Activated CD8-positive, alpha-beta T cell treated with anti-CD3 and anti-CD28 coated beads for 36 hours (primary cell): ENCODE data around the gene TSPAN2. TPM values are rescaled to one million over a fixed set of nuclear protein-coding genes. Genes with fewer than 3 reads are reported as not detected.

ENCODE experiments used
- ATAC-seq: fragments of 200-7000 bp; cut with Tn5 transposase; one replicate; pipeline ENCODE4 v1.10.0; 2021; ENCODE audit warnings: mild to moderate bottlenecking, moderate library complexity
- CTCF ChIA-PET: fragments of 350-600 bp; sonication (Branson Sonifier 250); formaldehyde crosslinking; loops from one replicate; lab custom pipeline; 2021; ENCODE audit warnings: antibody characterized with exemption; lab: Charles Lee
- POLR2A ChIA-PET: fragments of 350-600 bp; sonication (Branson Sonifier 250); formaldehyde crosslinking; loops from one replicate; lab custom pipeline; 2021; ENCODE audit warnings: antibody characterized with exemption; lab: Charles Lee
- DNase-seq: peaks from one replicate; pipeline ENCODE4 v3.0.0-alpha.2; 2020
- H3K27ac Mint-ChIP-seq: one replicate; pipeline ENCODE4 v1.8.0; 2021; ENCODE audit warnings: mild to moderate bottlenecking, mixed read lengths
- H3K27me3 Mint-ChIP-seq: one replicate; pipeline ENCODE4 v1.8.0; 2021; ENCODE audit warnings: mixed read lengths
- H3K36me3 Mint-ChIP-seq: one replicate; pipeline ENCODE4 v1.8.0; 2021; ENCODE audit warnings: low read depth, mixed read lengths
- H3K4me1 Mint-ChIP-seq: one replicate; pipeline ENCODE4 v1.8.0; 2021; ENCODE audit warnings: low read depth, mixed read lengths
- H3K4me3 Mint-ChIP-seq: one replicate; pipeline ENCODE4 v1.8.0; 2021; ENCODE audit warnings: mild to moderate bottlenecking, moderate library complexity, mixed read lengths
- H3K9me3 Mint-ChIP-seq: one replicate; pipeline ENCODE4 v1.8.0; 2021; ENCODE audit warnings: mixed read lengths
- intact Hi-C: fragments of 100-400 bp; cut with micrococcal nuclease; formaldehyde crosslinking; loops from one replicate; pipeline ENCODE4 v1.10.0; 2022
- total RNA-seq, 2 experiments: library from RNA; stranded (reverse); gene quantifications; one replicate each; pipeline ENCODE4 v1.2.3, GENCODE V29; 2021
- TF ChIP-seq, protein P1 (sequence below): fragments of 200-600 bp; IDR thresholded peaks from one replicate; pipeline ENCODE4 v1.8.0; 2022; ENCODE audit warnings: antibody characterized with exemption, mild to moderate bottlenecking

TSPAN2 gene
- total RNA-seq, 2 experiments from 2014 or later: 0.74 to 0.90 TPM

DNA sequence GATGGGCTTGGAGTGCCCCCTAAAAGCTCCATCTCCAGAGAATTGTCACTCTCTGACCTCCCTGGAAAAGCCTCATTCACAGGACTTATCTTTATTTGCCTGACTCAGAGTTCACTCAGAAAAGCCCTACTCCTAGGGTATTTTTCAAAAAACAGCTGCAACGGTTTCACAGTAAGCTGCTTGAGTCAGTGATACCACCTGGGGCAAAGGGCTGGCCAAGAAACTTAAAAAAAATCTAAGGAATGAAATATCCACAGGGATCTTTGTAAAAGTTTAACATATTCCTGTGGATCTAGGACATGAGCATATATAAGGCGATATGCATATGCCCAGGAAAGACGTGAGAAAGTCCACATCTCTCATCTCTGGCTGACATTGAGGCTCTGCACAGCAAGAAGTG, 33.8 kb upstream of the TSPAN2 start:
- H3K27me3 Mint-ChIP-seq: peaks cover 15% of the 10 kb centered on the region
- peaks cover 7% of the 10 kb centered on the region for H3K36me3 Mint-ChIP-seq
- H3K27ac Mint-ChIP-seq: no peak overlapping the region
- ATAC-seq (no peak), DNase-seq (no peak)
- TF ChIP-seq, protein P1, sequence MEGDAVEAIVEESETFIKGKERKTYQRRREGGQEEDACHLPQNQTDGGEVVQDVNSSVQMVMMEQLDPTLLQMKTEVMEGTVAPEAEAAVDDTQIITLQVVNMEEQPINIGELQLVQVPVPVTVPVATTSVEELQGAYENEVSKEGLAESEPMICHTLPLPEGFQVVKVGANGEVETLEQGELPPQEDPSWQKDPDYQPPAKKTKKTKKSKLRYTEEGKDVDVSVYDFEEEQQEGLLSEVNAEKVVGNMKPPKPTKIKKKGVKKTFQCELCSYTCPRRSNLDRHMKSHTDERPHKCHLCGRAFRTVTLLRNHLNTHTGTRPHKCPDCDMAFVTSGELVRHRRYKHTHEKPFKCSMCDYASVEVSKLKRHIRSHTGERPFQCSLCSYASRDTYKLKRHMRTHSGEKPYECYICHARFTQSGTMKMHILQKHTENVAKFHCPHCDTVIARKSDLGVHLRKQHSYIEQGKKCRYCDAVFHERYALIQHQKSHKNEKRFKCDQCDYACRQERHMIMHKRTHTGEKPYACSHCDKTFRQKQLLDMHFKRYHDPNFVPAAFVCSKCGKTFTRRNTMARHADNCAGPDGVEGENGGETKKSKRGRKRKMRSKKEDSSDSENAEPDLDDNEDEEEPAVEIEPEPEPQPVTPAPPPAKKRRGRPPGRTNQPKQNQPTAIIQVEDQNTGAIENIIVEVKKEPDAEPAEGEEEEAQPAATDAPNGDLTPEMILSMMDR: no peak
- POLR2A ChIA-PET: no interaction called here
- H3K9me3 Mint-ChIP-seq: peaks cover 24% of the 10 kb centered on the region
- H3K4me3 Mint-ChIP-seq: no peak overlapping the region
- intact Hi-C loops: no loop called here
- CTCF ChIA-PET: interaction anchor here (0.6 to 1.9 kb wide), 2 partner anchors 10 to 578 kb away, joined by 3 to 7 read pairs; no protein-coding TSS in a partner anchor
- no peaks in the 10 kb centered on the region for H3K4me1 Mint-ChIP-seq

DNA sequence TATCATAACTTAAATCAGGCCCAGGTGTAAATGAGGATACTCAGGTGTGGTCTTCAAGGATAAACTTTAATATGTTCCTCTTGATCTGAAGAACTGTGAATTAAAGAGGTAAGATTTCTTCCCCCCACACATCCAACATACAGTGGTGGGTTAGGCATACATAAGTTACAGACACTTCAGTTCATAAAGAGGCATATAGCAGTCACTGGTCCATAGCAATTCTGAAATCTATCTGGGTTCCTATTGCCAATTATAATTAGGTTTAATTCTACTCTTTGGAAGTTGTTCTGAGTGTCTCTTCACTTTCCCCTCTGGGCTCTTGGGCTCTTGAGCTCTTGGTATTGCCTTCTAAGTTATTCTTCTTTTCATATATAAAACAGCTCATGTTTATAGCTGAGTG, 32.5 kb upstream of the TSPAN2 start:
- POLR2A ChIA-PET: no interaction called here
- Mint-ChIP-seq H3K27ac (no peak overlapping the region), H3K36me3 (peaks cover 7% of the 10 kb centered on the region), H3K4me3 (no peak overlapping the region), H3K9me3 (peaks cover 24% of the 10 kb centered on the region), H3K27me3 (peaks cover 15% of the 10 kb centered on the region), H3K4me1 (no peaks in the 10 kb centered on the region)
- CTCF ChIA-PET: interaction anchor here (0.6 kb wide), 1 partner anchor 9 kb away, joined by 3 read pairs; no protein-coding TSS in a partner anchor
- intact Hi-C loops: no loop called here
- no peak for DNase-seq
- ATAC-seq: no peak
- TF ChIP-seq, protein P1: no peak

DNA sequence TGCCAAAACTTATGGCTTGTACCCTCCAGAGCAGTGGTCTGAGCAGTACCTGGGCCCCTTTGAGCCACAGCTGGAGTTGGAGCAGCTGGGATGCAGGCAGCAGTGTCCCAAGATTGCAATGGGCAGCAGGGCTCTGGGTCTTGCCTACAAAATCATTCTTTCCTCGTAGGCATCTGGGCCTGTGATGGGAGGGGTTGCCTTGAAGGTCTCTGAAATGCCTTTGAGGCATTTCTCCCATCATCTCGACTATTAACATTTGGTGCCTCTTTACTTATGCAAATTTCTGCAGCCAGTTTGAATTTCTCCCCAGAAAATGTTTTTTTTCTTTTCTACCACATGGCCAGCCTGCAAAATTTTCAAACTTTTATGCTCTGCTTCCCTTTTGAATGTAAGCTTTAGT, 31.0 kb upstream of the TSPAN2 start:
- ChIA-PET POLR2A (no interaction called here), CTCF (no interaction called here)
- peaks cover 15% of the 10 kb centered on the region for H3K27me3 Mint-ChIP-seq
- H3K4me1 Mint-ChIP-seq: no peaks in the 10 kb centered on the region
- intact Hi-C loops: no loop called here
- DNase-seq (no peak), ATAC-seq (no peak)
- H3K36me3 Mint-ChIP-seq: peaks cover 7% of the 10 kb centered on the region
- TF ChIP-seq, protein P1: no peak
- no peak overlapping the region for H3K4me3 Mint-ChIP-seq
- H3K9me3 Mint-ChIP-seq: peaks cover 20% of the 10 kb centered on the region
- H3K27ac Mint-ChIP-seq: no peak overlapping the region

DNA sequence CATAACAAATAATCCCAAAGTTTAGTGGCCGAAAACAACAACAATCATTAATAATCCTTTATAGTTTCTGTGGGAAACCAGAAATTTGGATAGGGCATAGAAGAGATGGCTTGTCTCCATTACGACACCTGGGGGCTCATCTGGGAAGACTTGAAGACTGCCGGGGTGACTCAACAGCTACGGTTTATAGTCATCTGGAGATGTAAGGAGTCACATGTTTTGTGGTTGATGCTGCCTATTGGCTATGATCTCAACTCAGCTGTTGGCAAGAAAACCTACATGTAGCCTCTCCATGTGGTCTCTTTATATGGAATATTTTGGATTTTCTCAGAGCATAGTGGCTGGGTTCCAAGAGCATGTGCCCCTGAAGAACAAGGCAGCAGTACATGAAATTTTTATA, 29.3 kb upstream of the TSPAN2 start:
- CTCF ChIA-PET: interaction anchor here (2.4 kb wide), 1 partner anchor 139 kb away, joined by 7 read pairs; no protein-coding TSS in a partner anchor
- TF ChIP-seq, protein P1: no peak
- no peak for DNase-seq

DNA sequence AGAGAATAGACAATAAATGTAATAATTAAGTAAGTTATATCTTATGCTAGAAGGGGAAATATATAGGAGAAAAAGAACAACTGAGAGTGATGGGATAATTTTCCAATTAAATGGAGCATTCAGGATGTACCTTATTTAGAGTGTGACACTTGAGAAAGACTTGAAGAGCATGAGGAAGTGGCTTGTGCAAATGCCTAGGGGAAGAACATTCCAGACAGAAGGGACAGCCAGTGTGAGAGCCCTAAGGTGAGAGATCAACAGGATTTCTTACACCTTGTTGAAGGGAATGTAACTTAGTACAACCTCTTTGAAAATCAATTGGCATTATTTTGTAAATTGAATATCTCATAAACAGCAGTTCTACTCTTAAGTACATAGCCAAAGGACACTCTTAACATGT, 28.8 kb upstream of the TSPAN2 start:
- H3K4me3 Mint-ChIP-seq: no peak overlapping the region
- no peak for ATAC-seq
- H3K27me3 Mint-ChIP-seq: peaks cover 7% of the 10 kb centered on the region
- POLR2A ChIA-PET: no interaction called here
- H3K36me3 Mint-ChIP-seq: peaks cover 6% of the 10 kb centered on the region
- intact Hi-C loops: no loop called here
- H3K4me1 Mint-ChIP-seq: no peaks in the 10 kb centered on the region
- DNase-seq: no peak
- TF ChIP-seq, protein P1: no peak
- peaks cover 13% of the 10 kb centered on the region for H3K9me3 Mint-ChIP-seq
- H3K27ac Mint-ChIP-seq: no peak overlapping the region
- CTCF ChIA-PET: interaction anchor here (1.1 to 2.4 kb wide), 2 partner anchors 21 to 138 kb away, joined by 3 to 7 read pairs; no protein-coding TSS in a partner anchor

More for the DNA sequence above, 29.3 kb upstream of the TSPAN2 start:
- H3K36me3 Mint-ChIP-seq: peaks cover 6% of the 10 kb centered on the region
- no peak for ATAC-seq
- no peaks in the 10 kb centered on the region for H3K4me1 Mint-ChIP-seq
- H3K9me3 Mint-ChIP-seq: peaks cover 16% of the 10 kb centered on the region
- POLR2A ChIA-PET: no interaction called here
- no peak overlapping the region for H3K27ac Mint-ChIP-seq
- peaks cover 7% of the 10 kb centered on the region for H3K27me3 Mint-ChIP-seq
- H3K4me3 Mint-ChIP-seq: no peak overlapping the region
- intact Hi-C loops: no loop called here
